GM19455 (cell line): ENCODE measurements around the gene MSS51.
"Not testable (repeated sequence)": the region's sequence is repeated elsewhere in the genome, so short reads cannot be mapped to it uniquely, and the experiment has no call there.

Source experiments
- ATAC-seq: cut with Tn5 transposase; IDR thresholded peaks from one replicate; pipeline ENCODE4 v1.9.1; 2021; ENCODE audit not compliant: unreplicated experiment

Gene MSS51

DNA sequence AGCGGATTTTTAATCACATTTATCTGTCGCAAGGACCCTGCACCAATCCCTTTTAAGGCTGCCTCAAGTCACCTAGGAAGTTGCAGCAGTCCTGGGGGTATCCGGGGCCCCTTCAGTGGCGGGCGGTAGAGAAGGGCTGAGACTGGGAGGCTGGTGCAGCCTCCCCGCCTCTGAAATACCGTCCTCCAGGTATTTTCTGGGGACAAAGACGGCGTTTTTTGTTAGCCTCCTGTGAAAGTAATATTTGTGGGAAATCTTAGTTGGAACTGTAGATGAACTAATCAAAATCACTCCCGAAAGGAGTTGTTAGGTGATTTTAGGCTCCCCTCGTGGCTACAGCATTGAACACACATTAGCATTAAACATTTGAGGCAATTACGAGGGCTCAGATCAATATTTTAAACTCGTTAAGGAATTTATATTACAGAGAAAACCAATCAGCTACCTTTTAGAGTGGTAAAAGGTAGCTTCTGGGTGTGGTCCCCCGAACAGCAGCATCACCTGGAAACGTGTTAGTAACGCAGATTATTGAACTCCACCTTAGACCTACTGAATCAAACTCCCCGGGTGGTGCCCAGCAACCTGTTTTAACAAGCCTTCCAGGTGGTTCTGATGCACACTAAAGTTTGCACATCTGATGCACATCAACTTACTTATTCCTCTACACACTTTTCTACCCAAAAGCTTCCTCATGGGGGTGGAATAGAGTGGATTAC lies 19.0 kb downstream of the MSS51 start:
- ATAC-seq: peak; percentile 27

DNA sequence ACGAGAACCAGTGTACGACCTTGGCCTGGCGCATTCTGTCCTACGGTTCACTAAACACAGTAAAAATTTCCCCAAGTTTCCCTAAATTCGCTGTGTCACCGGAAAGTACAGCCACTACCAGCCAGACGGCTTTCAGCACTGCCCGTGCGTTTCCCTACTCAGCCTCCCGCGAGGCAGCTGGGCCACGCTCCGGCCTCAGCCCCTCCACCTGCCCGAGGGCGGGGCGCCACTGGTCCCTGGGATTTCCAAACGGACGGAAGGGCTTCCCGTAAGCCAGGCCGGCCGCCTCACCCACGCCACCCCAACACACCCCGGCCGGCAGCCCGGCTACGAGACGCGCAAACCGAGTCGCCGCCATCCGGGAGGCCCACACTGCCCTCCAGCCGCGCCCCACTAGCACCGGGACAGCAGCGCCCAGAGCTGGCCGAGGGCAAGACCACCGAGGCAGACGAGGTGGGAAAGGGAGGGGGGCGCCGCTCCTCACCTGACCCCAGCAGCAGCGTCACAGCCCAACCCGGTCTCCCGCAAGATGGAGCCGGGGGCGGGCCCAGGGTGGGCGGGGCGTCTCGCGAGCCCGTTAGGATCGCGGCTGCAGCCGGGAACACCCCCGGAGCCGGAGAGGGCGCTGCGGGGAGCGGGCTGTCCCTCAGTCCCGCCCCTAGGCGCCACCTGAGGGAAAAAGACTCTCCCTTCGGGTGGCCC lies 19.7 kb downstream of the MSS51 start, which contains the start of gene ANXA7:
Gene ANXA7 (minus strand): TSS at position 531 of the 702 bp plus-strand sequence. CDS start 13,202 bp downstream, outside the sequence.
- ATAC-seq: peak; percentile 84

DNA sequence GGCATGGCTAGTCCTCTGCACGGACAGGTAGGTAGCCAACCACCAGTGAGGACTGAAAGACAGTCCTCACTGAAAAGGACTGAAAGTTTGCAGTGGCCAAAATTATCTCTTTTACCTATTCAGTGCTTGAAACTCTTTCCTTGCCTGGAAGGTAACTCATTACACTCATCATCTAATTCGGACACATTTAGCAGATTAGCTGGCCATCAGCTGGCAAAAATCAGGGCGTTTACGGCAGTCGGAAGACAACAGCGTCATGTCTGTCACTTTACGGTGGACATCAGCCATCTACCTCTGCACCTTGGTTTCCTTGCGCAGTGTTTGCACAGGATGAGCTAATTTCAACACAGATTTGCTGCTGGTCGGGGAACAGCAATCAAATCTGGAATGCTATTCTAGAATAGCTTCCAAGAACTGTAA lies 20.2 kb downstream of the MSS51 start:
- peak; percentile 22 for ATAC-seq

DNA sequence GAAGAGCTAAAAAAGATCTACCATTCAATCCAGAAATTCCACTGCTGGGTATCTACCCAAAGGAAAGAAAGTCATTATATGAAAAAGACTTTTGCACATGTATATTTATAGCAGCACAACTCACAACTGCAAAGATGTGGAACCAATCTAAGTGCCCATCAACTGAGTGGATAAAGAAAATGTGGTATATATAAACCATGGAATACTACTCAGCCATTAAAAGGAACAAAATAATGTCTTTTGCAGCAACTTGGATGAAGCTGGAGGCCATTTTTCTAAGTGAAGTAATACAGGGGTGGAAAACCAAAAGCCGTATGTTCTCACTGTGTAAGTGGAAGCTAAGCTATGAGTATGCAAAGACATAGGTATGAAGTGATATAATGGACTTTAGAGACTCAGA lies 22.5 kb downstream of the MSS51 start:
- no peak for ATAC-seq

DNA sequence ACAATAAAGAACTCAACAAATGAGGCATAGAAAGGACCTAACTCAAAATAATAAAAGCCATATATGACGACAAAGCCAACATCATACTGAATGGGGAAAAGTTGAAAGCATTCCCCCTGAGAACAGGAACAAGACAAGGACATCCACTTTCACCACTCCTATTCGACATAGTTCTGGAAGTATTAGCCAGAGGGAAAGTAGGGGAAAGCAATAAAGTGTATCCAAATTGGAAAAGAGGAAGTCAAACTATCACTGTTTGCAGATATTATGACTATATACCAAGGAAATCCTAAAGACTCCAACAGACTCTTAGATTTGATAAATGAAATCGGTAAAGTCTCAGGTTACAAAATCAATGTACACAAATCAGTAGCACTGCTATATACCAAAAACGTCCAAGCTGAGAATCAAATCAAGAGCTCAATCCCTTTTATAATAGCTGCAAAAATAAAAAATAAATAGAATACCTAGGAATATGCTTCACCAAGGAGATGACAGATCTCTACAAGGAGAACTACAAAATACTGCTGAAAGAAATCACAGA lies 24.3 kb downstream of the MSS51 start:
- no peak for ATAC-seq

DNA sequence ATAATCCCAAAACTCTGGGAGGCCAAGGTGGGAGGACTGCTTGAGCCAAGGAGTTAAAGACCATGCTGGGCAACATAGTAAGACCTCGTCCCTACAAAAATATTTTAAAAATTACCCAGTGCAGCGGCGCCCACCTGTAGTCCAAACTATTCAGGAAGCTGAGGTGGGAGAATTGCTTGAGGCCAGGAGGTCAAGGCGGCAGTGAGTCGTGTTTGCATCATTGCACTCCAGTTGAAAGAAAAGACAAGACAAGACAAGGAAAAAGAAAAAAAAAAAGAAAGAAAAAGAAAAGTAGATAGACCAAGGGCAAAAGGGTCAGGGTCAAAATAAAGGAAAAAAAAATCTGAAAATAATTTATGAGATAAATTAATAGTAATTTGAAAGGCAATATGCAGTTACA lies 25.3 kb downstream of the MSS51 start:
- ATAC-seq: no peak

DNA sequence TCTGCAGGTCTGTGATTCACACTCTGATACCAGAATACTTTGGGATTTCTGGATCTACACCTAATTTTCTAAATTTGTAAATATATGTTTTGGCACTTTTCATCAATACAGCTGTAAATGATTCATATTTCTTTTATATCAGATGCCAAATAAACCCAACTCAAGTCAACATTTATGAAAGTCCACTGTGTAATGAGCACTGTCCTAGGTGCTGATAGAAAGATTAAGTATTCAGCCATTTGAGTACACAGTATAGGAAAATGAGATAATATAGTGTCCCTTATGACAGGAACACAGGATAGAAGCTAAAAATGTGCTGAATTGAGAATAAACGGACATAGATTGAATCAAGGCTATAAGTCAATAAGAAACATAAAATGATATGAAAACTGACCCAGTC lies 25.9 kb downstream of the MSS51 start:
- no peak for ATAC-seq

DNA sequence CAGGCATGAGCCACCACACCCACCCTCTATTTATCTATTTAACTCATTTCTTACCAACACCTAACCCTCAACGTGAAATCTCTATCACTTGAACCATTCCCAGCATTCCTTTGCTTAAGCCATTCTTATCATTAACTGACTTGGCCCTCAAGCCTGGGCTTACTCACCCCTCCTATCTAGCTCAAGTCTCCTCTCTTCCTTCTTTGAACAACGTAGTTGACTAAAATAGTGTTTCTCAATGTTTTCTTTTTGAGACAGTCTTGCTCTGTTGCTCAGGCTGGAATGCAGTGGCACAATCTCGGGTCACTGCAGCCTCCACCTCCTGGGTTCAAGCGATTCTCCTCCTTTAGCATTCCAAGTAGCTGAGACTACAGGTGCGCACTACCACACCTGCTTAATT lies 26.5 kb downstream of the MSS51 start:
- no peak for ATAC-seq

DNA sequence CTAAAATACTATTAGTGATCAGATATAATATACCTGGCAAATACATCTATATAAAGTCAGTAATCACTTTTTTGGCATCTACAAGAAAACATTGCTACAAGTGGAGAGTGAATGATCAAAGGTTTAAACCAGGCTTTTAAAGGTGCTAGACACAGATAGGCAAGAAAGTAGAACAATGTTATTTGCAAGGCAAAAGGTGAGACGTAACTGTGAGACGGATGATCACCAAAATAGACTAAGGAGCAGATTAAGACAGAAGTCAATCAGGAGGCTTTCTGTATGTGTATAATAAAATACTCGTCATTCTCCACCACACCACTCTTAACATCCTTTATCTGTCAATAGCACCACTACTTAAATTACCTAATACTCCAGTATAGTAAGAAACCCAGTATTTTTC lies 27.8 kb downstream of the MSS51 start:
- no peak for ATAC-seq

DNA sequence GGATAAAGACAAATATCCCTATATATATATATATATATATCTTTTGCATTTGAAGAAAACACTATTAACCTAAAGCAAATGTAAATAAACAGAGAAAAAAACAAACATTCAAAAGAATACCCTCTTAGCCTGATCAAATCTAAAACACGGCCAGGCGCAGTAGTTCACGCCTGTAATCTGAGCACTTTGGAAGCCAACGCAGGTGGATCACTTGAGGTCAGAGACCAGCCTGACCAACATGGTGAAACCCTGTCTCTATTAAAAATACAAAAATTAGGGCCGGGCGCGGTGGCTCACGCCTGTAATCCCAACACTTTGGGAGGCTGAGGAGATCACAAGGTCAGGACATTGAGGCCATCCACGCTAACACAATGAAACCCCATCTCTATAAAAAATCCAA lies 28.7 kb downstream of the MSS51 start:
- ATAC-seq: no peak

DNA sequence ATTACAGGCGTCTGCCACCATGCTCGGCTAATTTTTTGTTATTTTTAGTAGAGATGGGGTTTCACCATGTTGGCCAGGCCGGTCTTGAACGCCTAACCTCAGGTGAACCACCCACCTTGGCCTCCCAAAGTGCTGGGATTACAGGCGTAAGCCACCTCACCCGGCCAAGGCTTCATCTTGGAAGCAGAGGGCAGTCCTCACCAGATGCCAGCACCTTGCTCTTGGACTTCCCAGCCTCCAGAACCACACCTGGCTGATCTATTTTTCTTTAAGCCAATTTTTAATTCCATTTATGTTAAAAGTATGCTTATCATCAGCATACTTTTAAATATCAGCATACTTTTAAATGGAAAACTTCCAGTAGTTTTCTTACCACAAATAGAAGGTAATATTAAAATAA lies 31.7 kb downstream of the MSS51 start:
- no peak for ATAC-seq

DNA sequence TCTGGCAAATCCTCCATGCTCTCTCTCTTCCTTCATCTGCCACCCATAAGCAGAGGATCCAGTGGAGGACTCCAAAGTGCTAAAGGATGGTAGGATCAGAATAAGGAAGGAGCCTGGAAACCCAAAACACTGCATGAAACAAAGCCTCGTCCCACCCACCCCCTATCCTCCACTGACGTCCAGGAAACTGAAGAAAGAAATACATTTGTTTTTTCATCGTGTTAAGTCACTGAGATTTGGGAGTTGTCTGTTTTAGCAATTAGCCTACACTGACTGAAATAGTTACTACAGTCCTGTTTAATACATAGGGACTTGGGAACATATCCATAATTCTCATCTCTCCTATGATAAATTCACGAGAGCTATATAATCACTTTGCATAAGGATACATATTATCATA lies 34.3 kb downstream of the MSS51 start:
- no peak for ATAC-seq

DNA sequence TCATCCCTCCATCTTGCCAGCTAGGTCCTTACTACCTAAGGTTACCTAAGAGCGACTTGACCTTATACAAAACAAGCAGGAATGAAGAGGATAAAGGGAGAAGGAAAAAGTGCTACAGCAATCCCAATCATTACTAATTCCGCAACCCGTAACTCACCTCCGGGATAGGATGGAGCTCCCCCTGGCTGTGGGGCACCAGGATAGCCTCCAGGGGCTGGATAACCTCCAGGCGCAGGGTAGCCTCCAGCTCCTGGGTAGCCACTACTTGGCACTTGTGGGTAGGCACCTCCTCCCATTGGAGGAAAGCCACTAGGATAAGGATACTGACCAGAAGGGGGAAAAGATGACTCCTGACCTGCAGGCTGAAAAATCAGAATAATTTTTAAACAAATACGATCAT lies 35.3 kb downstream of the MSS51 start:
- ATAC-seq: no peak

DNA sequence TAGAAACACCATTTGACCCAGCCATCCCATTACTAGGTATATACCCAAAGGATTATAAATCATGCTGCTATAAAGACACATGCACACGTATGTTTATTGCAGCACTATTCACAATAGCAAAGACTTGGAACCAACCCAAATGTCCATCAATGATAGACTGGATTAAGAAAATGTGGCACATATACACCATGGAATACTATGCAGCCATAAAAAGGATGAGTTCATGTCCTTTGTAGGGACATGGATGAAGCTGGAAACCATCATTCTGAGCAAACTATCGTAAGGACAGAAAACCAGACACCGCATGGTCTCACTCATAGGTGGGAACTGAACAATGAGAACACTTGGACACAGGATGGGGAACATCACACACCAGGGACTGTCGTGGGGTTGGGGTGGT lies 39.0 kb downstream of the MSS51 start:
- not testable (repeated sequence) for ATAC-seq

DNA sequence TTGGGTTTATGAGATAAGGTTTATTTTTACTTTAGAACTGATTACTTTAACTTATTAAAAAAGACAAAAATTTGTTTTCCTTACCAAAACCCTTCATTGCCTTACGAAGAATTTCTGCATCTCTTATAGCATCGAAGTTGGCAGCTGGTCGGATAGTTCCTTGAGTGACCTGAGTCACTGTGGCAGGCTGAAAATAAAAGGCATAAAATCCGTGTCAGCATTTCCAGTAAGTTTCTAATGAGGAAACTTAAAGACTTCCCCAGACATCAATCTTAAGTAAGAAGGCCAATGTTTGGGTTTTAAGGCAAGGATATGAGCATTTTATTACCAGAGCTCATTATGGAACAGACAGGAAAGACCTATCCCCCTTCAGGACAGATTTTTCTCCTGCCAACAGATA lies 45.1 kb downstream of the MSS51 start:
- no peak for ATAC-seq

DNA sequence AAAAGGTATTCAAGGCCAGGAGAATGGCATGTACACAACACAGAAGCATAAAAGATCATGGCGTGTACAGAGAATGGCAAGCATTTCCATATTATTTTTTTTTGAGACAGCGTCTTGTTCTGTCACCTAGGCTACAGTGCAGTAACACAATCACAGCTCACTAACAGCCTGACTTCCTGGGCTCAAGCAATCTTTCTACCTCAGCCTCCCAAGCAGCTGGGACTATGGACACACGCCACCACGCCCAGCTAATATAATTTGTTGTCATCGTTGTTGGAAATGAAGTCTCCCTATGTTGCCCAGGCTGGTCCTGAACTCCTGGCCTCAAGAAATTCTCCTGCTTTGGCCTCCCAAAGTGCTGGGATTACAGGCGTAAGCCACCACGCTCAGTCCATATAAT lies 46.8 kb downstream of the MSS51 start:
- no peak for ATAC-seq

DNA sequence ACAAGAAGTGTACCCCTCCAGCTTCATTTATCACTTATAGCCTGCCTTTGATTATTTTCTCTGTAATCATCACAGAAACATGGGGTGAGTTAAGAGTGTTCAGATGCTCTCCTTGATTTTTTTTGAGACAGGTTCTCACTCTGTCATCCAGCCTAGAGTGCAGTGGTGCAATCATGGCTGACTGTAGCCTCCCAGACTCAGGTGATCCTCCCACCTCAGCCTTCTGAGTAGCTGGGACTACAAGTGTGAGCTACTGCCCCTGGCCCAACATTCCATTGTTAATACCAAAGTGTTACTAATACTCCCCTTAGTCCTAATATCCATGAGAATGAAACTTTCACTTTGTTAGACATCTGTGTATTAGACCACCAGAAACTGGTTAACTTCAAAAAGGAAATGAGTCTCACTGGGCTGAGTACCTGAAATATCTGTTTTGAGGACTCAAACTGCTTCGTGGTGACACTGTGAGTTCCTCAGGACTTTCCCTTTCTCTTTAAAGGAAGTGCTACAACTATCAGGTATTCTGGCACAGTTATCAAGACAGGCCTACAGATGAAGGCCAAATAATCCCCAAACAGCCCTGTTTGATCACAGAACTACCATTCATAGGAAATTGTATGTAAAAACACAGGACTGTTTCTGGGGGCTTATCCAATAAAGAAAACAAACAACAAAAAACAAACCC lies 54.2 kb downstream of the MSS51 start:
- ATAC-seq: no peak

DNA sequence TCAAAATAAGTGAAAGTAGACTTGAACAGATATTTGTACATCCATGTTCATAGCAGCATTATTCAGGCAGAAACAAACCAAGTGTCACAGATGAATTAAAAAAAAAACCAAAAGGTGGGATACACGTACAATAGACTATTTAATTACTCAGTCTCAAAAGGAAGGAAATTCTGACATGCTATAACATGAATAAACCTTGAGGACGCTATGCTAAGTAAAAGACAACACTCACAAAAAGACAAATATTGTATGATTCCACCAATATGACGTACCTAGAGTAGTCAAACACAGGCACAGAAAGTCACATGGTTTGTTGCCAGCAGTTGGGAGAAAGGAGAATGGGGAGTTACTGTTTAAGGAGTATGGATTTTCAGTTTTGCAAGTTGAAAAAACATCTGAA lies 56.7 kb downstream of the MSS51 start:
- ATAC-seq: no peak
